GM18507 (cell line): ENCODE results near the gene PDGFRA.
"Not testable (repeated sequence)": the region's sequence is repeated elsewhere in the genome, so short reads cannot be mapped to it uniquely, and the experiment has no call there.

Source experiments
- DNase-seq: peaks from one replicate; pipeline ENCODE4 v3.0.0; 2011; ENCODE audit warnings: low read depth; ENCODE audit not compliant: insufficient read length; ENCODE audit errors: extremely low spot score
- FAIRE-seq: peaks from 2 replicates; lab custom pipeline; 2011; peaks lifted over from hg19 to GRCh38; lab: Jason Lieb, UNC

The PDGFRA gene

DNA sequence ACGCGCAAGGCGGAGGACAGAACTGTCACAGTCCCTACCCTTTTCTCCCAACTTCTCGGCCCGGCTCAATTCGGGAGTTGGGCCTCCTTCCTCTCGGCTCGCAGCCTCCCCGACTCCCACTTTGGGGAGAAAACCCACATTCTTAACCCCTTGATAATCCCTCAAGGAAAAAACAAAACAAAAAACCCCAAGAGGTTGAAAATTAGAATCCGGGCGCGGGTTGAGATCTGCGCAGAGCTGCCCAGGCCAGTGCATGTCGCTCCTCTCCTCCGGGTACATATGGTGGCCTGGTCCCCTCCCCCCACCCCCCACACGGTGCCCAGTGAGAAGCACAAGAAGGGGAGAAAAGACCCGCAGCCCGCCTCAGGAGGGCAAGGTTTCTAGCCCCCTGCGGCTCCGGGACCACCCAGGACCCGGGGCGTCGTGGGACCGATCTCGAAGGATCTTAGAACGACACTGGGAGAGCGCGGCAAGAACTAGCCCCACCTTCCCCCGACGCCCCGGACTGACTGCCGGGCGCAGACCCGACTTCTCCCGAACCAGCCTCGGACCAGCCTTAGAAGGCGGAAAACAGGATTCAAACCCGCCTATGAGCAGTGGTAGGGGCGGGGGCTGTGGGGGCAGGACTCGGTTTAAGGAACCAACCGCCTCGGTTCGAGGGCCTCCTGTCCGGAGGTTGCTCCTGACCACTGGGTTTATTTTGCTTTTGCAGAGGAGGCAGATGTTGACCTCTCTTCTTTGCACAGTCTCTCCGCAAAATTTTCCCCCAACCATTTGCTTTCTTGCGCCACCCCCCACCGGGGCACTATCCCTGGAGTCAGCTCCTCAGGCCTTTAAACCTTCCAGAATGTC is 2.5 kb upstream of the PDGFRA start:
- DNase-seq (no peak), FAIRE-seq (no peak)

DNA sequence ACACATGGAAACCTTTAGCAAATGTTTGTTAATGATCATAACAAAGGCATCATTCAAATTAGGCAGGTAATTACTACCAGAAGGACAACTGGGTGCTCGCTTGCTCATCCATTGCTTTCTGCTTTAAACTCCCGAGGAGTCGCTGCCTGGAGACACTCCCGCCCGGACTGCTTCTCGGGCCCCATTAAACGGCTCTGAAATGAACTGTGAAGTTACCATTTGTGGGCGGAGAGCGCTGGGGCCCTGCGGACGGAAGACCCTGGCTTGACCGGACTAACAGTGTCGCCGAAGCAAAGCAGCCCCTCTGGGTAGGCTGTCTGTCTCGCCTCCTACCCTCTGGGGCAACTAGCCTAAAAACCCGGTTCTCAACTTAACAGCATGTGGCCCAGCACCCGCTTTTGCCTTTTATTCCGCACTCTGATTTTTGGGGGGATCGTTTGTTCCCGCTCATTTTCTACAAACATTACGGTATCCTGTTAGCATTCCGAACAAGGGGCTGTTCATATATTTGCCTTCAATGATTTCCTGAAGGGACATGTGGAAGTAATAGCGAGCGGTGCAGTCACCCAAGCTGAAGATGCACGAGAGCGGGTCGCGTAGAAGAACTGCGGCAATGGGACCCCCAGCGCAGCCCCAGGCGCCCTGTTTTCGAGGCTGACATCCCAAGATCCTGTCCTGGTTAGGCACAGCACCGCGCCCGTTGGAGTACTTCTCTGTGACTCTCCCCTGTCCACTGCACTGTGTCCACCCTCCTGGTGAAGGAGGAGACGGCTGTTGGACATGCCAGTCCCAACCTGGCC is 1.6 kb upstream of the PDGFRA start:
- FAIRE-seq, result no peak
- DNase-seq, result no peak

DNA sequence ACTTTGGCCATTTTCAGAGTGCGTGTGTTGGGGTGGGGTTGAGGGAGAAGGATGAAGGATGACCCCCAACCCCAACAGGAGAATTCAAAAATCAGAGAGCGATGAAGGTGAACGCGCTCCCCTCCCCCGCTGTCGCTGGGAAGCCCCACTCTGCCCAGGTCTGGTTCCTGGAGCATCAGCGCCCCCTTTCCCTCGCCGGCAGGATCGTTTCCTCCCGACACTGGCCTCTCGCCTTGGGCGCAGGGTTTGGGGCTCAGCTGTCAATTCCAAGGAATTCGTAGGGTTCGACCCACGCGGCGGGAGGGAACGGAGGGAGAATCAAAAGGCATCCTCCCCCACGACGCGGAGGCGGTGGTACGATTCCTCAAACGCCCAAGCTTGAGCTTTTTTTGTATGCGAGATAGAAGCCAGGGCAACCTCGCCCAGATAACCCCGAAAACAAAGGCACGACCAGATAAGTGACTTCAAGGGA is 1.0 kb upstream of the PDGFRA start:
- FAIRE-seq (no peak), DNase-seq (no peak)

DNA sequence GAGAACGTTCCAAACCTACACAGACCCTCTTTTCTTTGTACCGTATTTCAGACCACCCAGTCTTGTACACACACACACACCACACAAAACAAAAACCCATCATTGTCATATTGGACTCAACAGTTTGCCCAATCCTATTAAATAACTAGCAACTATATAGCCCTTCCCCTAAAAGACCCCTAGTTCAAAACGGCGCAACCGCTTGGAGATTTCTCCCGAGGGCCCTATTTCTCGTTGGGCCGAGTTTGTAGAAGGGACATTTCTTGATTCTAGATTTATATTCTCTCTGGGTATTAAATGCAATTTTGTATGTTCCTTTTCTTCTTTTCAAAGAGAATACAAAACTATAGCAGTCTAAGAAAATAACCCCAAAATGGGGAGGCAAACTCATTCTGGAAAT is 547 bp upstream of the PDGFRA start:
- no peak for DNase-seq
- FAIRE-seq, result no peak

DNA sequence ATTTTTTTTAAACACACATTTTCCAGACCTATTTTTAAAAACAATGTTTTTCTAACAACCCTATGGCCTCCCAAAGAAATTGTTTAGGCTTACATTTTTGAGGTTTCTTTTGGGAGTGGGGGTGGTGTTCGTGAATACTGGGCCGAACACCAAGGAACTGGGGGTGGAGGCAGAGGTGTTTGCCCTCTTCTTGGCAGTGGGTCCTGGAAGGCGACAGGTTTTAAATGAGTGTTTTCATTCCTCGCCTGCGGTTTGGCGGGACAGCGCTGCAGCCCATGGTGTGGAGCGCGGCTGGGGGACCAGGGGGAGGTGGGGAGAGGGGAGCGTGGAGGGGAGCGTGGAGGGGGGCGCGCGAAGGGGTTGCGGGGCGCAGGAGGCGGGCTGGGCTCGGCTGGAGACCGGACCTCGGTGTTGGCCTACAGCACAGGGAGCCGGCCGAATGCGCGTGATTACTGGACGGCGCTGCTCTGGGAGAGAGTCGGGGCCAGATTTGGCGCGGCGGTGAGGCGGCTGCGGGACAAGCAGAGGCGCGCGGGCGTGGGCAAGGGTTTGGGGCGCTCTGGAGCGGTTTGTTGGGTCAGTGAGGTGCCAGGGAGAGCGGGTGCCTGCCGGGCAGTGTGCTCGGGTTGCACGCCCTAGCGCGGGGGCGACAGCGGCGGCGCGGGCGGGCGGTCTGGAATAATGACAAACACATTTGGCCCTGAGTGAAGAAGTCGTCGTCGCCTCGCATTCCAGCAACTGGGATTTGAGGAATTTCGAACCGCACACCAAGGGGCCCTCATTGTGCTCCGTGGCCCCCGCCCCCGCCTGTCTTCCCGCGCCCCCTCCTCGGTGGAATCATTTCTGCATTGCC is 764 bp downstream of the PDGFRA start:
- FAIRE-seq (no peak), DNase-seq (no peak)

DNA sequence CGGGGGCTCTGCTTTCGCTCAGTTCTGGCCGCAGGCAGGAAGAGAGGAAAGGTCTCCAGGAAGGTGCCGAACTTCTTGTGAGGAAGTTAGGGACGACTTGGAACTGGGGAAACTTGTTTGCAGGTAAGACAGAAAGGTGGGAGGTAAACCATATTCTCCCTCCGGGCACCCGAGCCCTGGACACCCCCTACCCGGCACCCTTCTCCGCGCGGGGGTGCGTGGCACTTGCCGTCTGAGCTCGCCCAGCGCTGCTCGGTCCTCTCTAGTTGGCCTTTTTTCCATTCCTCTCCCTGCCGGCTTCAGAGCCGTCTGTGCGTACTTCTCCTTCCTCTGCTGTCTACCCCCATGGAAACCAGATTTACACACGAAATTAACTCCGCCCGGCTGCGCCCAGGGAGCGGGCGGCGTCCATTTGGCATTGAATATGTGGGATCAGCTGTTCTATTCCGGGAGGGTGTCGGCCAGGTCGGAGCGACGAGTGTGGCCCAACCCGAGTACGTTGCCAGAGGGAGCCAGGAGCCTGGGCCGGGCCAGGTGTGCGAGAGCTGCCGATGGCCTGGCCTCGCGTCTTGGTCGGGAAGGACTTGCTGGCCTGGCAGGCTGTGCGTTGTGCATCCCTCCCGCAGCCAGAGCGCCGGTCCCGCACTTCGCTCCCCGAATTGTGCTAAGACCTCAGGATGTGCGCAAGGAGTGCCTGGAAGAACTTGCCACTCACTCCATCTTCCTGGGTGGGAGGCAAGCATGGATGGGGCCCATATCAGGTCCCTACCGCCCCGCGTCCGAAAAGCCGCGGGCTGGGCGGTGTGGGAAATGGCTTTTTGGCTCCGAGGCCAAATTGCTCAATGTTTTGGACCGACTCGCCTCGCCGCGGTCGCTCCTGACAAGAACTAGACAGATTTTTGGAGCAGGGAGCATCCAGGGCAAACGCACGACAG is 1.7 kb downstream of the PDGFRA start:
- no peak for DNase-seq

DNA sequence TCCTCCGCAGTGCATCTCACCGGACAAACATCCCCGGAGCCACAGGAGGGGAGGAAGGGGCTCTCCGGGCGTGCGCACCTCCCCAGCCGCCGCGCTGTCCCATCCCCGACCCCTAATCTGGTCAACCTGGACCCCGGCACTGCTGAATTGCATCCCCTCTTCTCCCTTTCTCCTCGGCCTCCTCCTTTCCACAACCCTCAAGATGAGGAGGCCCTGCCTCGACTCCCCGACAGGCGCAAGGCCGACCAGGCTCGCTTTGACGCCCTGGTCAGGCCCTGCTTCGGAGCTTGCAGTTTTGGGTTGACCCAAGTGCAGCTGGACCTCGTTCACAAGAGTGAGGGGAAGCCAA is 2.3 kb downstream of the PDGFRA start:
- no peak for FAIRE-seq
- DNase-seq, result no peak

More for the DNA sequence above, 1.7 kb downstream of the PDGFRA start:
- FAIRE-seq, result no peak

DNA sequence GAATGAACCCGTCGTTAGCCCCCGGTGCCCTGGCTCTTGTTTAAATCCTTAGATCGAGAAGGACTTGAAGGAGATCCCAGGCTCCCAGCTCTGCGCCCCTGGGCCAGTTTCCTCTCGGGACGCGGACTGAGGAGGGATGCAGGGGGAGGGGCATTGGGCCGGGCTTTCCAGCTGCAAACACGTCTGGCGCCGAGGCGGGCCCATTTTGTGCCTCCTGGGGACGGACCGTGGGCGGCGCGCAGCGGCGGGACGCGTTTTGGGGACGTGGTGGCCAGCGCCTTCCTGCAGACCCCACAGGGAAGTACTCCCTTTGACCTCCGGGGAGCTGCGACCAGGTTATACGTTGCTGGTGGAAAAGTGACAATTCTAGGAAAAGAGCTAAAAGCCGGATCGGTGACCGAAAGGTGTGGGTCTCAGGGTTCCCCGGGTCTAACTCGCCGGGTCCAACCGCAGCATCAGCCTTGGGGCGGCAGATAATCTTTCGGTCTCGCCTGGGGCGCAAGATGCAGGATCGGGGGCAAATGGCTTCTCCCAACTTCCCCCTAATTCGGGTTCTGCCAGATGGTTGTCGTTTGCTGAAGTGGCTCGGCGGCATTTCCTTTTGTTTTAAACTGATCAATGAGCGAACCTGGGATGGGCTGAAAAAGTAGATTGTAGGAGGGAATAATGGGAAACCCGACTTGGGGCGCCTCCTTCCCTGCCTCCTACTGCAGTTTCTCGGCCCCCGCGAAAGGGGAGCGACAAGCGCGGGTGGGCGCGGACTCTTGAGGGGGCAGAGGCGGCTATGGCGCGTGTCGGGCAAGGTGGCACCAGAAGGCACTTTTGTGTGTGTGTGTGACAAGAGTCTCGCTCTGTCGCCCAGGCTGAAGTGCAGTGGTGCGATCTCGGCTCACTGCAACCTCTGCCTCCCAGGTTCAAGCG is 2.9 kb downstream of the PDGFRA start:
- no peak for DNase-seq
- no peak for FAIRE-seq

DNA sequence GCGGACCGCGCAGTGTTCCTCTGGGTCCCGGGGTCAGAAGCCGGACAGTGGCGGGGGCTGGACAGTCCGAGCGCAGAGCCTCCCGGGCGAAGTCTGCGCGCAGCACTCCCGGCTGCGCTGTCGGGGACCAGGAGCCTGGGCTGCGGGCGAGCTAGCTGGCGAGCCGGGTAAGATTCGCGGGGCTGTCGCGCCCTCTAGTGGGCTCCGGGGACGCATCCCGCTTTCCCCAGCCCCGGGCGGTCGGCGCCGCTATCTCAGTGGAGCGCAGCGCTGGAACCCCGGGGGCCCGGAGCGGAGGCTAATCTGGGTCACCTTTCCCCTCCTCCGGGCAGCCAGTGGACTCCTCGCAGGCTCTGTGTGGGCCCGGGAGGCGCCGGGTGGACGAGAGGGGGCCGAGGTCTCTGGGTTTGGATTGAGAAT is 4.2 kb downstream of the PDGFRA start:
- FAIRE-seq, result peak; percentile 60
- peak; percentile 73 for DNase-seq

DNA sequence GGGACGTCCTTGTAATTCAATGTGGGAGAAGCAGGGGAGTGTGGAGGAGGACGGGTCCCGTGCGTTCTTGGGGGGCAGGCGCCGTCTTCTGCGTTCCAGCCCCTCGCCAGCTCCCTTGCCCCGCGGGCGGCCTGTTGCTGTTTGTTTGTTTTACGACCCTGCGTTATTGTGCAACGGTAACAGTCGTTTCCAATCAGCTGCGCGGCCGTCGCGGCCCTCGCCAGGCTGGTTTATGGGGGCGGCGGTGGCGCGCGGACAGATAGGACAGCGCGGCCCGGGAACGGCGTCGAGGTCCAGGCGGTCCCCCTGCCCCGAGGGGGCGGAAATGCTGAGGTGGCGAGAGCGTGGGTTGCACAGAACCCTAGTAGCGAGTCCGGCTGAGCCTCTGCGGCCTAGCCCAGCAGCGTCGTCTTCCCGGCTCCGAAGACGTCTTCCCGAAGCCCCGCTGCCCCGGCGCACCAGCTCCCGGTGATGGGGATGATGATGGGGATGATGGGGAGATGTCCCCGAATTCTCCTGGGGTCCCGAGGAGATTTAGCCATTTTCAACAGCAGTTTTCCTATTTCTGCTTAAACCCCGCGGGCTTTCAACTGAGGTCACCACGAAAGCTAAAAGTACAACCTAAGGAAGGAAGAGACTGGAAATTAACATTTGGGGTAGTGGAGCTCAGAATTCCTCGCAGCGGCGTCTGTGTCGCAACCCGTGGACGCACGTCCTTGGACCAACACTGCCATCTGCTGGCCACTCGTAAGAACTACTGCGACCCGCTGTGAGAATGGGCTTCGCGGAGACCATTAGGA is 4.8 kb downstream of the PDGFRA start:
- DNase-seq (no peak), FAIRE-seq (peak; percentile 81)

DNA sequence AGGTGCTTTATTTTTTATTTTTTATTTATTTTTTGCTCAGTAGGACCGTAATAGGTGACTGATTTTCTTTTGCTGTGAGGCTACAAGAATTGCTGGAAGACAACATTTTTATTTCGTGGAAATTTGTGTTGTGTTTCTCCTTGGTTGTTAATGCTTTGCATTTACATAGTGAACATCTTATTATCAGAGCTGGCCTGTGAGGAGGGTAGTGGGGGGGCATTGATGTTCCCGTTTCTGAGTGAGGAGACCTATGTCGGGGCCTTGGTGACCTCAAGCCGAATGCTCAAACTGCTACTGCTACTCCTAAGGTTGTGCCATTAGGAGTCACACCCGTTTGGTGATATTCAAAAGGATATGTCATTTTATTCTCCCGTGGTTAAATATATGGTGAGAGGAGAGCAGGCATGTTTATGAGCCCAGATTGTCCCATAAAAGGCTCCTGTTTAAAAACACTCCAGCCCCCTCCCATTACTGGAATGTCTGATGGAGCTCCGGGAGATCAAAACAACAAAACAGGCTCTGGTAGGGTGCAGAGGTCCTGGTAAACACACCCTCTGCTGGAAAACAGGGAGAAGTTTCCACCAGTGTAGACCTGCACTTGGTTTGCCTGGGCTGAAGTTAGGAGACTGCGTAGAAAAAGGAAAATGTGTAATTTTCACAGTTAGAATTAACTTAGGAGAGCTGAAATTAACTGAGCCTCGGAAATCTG is 5.6 kb downstream of the PDGFRA start:
- FAIRE-seq (no peak), DNase-seq (no peak)

DNA sequence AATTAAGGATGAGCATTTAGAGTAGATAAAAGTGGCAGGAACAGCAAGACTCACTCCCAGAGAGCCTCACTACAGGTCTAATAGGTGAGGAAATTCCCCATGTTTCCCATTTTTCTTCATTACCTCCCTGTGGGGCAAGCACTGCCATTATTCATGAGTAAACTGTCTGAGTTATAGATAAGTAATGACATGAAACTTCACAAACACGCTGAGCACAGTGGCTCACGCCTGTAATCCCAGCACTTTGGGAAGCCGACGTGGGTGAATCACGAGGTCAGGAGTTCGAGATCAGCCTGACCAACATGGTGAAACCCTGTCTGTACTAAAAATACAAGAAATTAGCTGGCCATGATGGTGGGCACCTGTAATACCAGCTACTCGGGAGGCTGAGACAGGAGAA is 7.2 kb downstream of the PDGFRA start:
- DNase-seq, FAIRE-seq: not testable (repeated sequence)

DNA sequence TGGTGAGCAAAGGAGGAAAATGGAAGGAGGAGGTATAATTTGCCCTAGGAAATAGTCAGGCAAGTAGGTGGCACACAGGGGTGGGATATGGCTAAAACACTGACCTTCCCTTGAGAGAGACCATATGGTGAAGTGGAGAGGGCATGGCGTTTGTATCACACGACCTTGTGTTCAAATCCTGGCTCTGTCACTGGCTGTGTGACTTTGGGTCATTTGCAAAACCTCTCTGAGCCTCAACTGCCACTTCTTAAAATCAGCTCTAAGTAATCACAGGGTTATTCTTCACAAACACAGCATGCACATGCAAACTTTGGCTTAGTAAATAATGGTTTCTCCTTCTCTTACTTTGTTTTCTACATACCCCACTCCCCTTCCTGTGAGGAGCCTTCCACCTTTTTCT is 8.7 kb downstream of the PDGFRA start:
- DNase-seq (no peak), FAIRE-seq (no peak)

DNA sequence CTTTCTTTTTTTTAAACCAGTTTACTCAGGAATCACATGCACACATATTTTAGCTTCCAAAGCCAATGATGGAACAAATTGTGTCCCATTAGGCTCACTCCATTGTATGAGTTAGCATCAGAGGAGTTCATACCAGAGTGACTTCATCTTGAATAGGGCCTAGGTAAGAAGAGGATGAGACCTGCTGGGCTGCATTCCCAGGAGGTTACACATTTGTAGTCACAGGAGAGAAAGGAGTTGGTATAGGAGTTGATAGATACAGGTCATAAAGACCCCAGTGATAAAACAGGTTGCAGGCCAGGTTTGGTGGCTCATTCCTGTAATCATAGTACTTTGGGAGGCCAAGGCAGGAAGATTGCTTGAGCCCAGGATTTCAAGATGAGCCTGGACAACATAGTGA is 9.3 kb downstream of the PDGFRA start:
- FAIRE-seq, result no peak
- DNase-seq, result no peak

DNA sequence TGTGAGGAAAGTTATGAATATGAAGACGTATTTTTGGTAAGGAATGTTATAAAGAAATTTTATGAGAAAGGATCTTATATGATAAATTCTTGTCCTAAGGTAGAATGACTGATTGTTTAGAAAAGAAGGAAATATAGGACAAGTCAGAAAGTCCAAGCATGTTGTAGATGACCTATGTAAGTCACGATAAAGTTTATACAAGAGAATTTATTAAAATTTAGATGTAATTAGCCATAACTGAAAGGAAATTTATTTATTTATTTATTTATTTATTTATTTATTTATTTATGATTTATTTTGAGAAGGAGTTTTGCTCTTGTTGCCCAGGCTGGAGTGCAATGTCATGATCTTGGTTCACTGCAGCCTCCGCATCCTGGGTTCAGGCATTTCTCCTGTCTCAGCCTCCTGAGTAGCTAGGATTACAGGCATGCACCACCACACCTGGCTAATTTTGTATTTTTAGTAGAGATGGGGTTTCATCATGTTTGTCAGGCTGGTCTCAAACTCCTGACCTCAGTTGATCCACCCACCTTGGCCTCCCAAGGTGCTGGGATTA is 12.3 kb downstream of the PDGFRA start:
- not testable (repeated sequence) for DNase-seq, FAIRE-seq

DNA sequence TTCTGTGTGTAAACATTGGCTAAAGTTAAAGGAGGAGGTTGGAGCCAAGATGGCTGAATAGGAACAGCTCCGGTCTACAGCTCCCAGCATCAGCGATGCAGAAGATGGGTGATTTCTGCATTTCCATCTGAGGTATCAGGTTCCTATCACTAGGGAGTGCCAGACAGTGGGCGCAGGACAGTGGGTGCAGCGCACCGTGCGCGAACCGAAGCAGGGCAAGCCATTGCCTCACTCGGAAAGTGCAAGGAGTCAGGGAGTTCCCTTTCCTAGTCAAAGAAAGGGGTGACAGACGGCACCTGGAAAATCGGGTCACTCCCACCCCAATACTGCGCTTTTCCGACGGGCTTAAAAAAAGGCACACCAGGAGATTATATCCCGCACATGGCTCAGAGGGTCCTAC is 14.4 kb downstream of the PDGFRA start:
- not testable (repeated sequence) for DNase-seq, FAIRE-seq
